ENCODE measurements around the gene EPS8. TPM values are rescaled to one million over a fixed set of nuclear protein-coding genes. Genes with fewer than 3 reads are reported as not detected.
A peak's percentile ranks its signal among the peaks of the same experiment; 100 is the strongest.

The EPS8 gene
- 1 to 10 TPM; 6.7 to 8.1 TPM for total RNA-seq
- polyA plus RNA-seq (2013, experiment 1 of 2), result 17.2 TPM
- 19.9 TPM for polyA plus RNA-seq (2013, experiment 2 of 2)
- long read RNA-seq, experiment 1, partial matches to known transcripts, result 0 of 1 reads
- long read RNA-seq, experiment 1, other reads (novel, unspliced or antisense), result 1 of 1 reads
- long read RNA-seq, experiment 2, transcript EPS8-221 (21 exons, 3,873 nt), result major isoform, 5 of 11 reads
- long read RNA-seq, experiment 2, partial matches to known transcripts, result 3 of 11 reads
- long read RNA-seq, experiment 2, other reads (novel, unspliced or antisense), result 2 of 11 reads
- long read RNA-seq, experiment 3, transcript EPS8-221 (21 exons, 3,873 nt), result major isoform, 31 of 42 reads
- long read RNA-seq, experiment 3, partial matches to known transcripts, result 1 of 42 reads
- long read RNA-seq, experiment 3, other reads (novel, unspliced or antisense), result 5 of 42 reads
- long read RNA-seq, experiment 4, partial matches to known transcripts, result 1 of 6 reads
- long read RNA-seq, experiment 4, other reads (novel, unspliced or antisense), result 5 of 6 reads

DNA sequence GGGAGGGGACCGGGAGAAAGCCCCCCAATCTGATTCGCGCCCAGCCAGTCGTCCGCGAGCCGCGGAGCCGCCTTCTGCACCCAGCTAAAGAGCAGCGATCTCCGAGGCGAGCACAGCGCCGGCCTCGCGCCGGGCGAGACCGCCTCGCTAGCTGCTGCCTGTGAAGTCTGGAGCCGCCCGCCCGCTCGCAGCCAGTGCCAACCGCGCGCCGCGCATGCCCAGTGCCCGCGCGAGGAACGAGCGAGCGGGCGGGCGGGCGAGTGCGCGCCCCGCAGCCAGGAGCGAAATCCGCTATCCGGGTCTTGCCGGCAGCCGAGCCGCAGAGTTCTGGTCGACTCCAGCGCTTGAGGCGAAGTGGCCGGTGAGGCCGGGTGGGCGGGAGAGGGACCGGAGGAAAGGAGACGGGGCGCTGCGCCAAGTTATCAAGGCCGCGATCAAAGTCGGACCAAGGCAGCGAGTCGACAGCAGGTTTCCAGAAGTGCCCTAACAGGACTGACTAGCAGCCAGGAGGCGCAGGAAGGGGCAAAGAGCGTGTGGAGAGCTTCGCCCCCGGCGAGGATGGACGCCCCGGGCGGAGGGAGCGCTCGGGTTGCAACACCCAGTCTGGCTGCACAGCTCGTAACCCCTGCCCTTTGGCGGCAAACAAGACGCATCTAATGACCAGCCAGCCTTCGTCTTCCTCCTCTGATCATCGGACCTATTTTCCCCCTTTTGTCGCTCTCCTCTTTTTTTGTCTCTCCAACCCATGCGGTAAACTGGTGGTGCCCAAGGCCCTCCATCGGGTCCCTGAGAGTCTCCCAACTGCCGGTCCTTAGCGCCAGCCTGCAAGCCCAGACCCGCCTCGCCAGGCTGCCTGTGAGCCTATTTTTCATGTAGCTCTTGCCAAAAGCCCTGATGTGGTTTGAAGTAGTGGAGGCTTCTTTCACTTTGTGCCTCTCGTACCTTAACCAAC is at the start of gene EPS8:
Gene EPS8, minus strand, starts transcription at position 169 of the 952 bp plus-strand sequence. CDS start 106,437 bp downstream, outside the sequence.
- Histone ChIP-seq H3K9ac (ENCODE audit: extremely low read depth, low read length, poor library complexity, severe bottlenecking) (peak within 1 kb of the TSS; percentile 56), H3K27me3 (ENCODE audit: control insufficient read depth, insufficient read depth, low read length, poor library complexity, severe bottlenecking) (peaks cover 62% of the 10 kb centered on the region), H3K36me3 (ENCODE audit: control insufficient read depth, insufficient read depth, low read length) (no peaks in the 10 kb centered on the region), H3K4me1 (ENCODE audit: control insufficient read depth, insufficient read depth, low read length) (no peaks in the 10 kb centered on the region), H3K27ac (ENCODE audit: low read depth, low read length) (no peak within 1 kb of the TSS), H3K4me3 (ENCODE audit: low read length) (peak within 1 kb of the TSS; percentile 91), H3K9me3 (ENCODE audit: control insufficient read depth, low read length) (no peaks in the 10 kb centered on the region)
- H3K9me3 Mint-ChIP-seq, result no peaks in the 10 kb centered on the region
- H3K27me3 Mint-ChIP-seq (ENCODE audit: insufficient read depth), result peaks cover 57% of the 10 kb centered on the region
- peak within 1 kb of the TSS; percentile 31 for H3K27ac Mint-ChIP-seq
- 3 to 4% methylated on average over 35 to 85 of the region's 85 CpGs for WGBS, 2 experiments (ENCODE audit: insufficient coverage in 1 of 2, insufficient read length in 1 of 2)
- H3K4me1 Mint-ChIP-seq, result peaks cover 22% of the 10 kb centered on the region
- TF ChIP-seq, protein P1, sequence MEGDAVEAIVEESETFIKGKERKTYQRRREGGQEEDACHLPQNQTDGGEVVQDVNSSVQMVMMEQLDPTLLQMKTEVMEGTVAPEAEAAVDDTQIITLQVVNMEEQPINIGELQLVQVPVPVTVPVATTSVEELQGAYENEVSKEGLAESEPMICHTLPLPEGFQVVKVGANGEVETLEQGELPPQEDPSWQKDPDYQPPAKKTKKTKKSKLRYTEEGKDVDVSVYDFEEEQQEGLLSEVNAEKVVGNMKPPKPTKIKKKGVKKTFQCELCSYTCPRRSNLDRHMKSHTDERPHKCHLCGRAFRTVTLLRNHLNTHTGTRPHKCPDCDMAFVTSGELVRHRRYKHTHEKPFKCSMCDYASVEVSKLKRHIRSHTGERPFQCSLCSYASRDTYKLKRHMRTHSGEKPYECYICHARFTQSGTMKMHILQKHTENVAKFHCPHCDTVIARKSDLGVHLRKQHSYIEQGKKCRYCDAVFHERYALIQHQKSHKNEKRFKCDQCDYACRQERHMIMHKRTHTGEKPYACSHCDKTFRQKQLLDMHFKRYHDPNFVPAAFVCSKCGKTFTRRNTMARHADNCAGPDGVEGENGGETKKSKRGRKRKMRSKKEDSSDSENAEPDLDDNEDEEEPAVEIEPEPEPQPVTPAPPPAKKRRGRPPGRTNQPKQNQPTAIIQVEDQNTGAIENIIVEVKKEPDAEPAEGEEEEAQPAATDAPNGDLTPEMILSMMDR (conservative IDR thresholded peaks at IDR 0.05), result peak; percentile 35
- H3K4me3 Mint-ChIP-seq, result peak within 1 kb of the TSS; percentile 66
- H3K36me3 Mint-ChIP-seq (ENCODE audit: low read depth), result no peaks in the 10 kb centered on the region
- DNase-seq, result peak; percentile 99

- WGBS, 2 experiments (ENCODE audit: insufficient coverage in 1 of 2, insufficient read length in 1 of 2), result 94 to 97% methylated on average over 4 to 5 of the region's 5 CpGs
- Histone ChIP-seq H3K9me3 (ENCODE audit: control insufficient read depth, low read length) (no peaks in the 10 kb centered on the region), H3K36me3 (ENCODE audit: control insufficient read depth, insufficient read depth, low read length) (no peaks in the 10 kb centered on the region), H3K4me3 (ENCODE audit: low read length) (no peak overlapping the region), H3K9ac (ENCODE audit: extremely low read depth, low read length, poor library complexity, severe bottlenecking) (no peak overlapping the region), H3K27me3 (ENCODE audit: control insufficient read depth, insufficient read depth, low read length, poor library complexity, severe bottlenecking) (no peaks in the 10 kb centered on the region), H3K27ac (ENCODE audit: low read depth, low read length) (no peak overlapping the region), H3K4me1 (ENCODE audit: control insufficient read depth, insufficient read depth, low read length) (no peaks in the 10 kb centered on the region)
- TF ChIP-seq, protein P1 (conservative IDR thresholded peaks at IDR 0.05), result no peak
- peaks cover 6% of the 10 kb centered on the region for H3K9me3 Mint-ChIP-seq
- peaks cover 7% of the 10 kb centered on the region for H3K4me1 Mint-ChIP-seq
- H3K27me3 Mint-ChIP-seq (ENCODE audit: insufficient read depth), result no peaks in the 10 kb centered on the region
- H3K36me3 Mint-ChIP-seq (ENCODE audit: low read depth), result no peaks in the 10 kb centered on the region
- no peak for DNase-seq
- no peak overlapping the region for H3K4me3 Mint-ChIP-seq
- H3K27ac Mint-ChIP-seq, result no peak overlapping the region
Measured at GRCh38 chr12:15837141-15837790, 48.1 kb upstream of the EPS8 start.

DNA sequence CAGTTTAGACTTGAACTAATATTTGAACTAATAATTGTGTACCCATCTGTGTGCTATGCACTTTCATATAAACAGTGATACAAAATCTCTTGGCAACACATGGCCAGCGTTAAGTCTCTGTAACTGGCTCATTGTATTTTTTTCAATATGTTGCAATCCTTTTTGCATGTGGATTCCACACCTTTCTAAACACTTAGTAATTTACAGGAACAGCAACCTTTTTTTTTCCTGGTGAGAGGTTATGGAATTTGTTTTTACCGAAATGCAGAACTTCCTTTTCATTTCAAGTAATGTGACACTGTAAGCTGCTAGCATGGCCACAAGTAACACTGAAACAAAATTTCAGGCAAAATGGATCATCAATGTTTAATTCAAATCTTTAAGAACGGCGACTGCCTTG is 45.4 kb upstream of the EPS8 start:
- Mint-ChIP-seq H3K27ac (no peak overlapping the region), H3K36me3 (ENCODE audit: low read depth) (no peaks in the 10 kb centered on the region), H3K9me3 (peaks cover 6% of the 10 kb centered on the region), H3K4me3 (no peak overlapping the region), H3K4me1 (no peaks in the 10 kb centered on the region), H3K27me3 (ENCODE audit: insufficient read depth) (no peaks in the 10 kb centered on the region)
- Histone ChIP-seq H3K9ac (ENCODE audit: extremely low read depth, low read length, poor library complexity, severe bottlenecking) (no peak overlapping the region), H3K27me3 (ENCODE audit: control insufficient read depth, insufficient read depth, low read length, poor library complexity, severe bottlenecking) (no peaks in the 10 kb centered on the region), H3K4me1 (ENCODE audit: control insufficient read depth, insufficient read depth, low read length) (no peaks in the 10 kb centered on the region), H3K36me3 (ENCODE audit: control insufficient read depth, insufficient read depth, low read length) (no peaks in the 10 kb centered on the region), H3K27ac (ENCODE audit: low read depth, low read length) (no peak overlapping the region), H3K4me3 (ENCODE audit: low read length) (no peak overlapping the region), H3K9me3 (ENCODE audit: control insufficient read depth, low read length) (no peaks in the 10 kb centered on the region)
- WGBS, 2 experiments (ENCODE audit: insufficient coverage in 1 of 2, insufficient read length in 1 of 2), result 90 to 92% methylated on average over 2 to 4 of the region's 4 CpGs
- TF ChIP-seq, protein P1 (conservative IDR thresholded peaks at IDR 0.05), result no peak
- DNase-seq, result no peak

All from endodermal cell (in vitro differentiated cells).